HS-5 (cell line): ENCODE results near the gene TSR1.
"Not testable (repeated sequence)": the region's sequence is repeated elsewhere in the genome, so short reads cannot be mapped to it uniquely, and the experiment has no call there.

Experiments used
- DNase-seq: peaks from one replicate; pipeline ENCODE4 v3.0.0-alpha.2; 2012; ENCODE audit warnings: low read depth

The TSR1 gene

GRCh38 chr17:2336852-2337543 lies 741 bp upstream of the TSR1 start, which contains the start of gene SGSM2:
SGSM2 (plus strand) TSS chr17:2337501; CDS start chr17:2337689, 188 bp downstream.
- no peak for DNase-seq

- no peak for DNase-seq
Measured at GRCh38 chr17:2335726-2336214, 487 bp downstream of the TSR1 start.

DNA sequence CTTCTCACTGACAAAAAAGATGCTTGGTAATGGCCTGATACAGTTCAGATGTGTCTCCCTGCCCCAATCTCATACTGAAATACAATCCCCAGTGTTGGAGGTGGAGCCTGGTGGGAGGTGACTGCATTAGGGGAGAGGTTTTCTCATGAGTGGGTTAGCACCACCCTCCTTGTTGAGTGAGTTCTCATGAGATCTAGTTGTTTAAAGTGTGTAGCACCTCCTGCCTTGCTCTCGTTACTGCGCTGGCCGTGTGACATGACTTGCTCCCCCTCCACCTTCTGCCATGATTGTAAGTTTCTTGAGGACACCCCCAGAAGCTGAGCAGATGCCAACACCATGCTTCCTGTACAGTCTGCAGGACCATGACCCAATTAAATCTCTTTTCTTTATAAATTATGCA lies 5.0 kb downstream of the TSR1 start:
- DNase-seq: no peak

GRCh38 chr17:2323629-2324314 lies 12.5 kb downstream of the TSR1 start:
- no peak for DNase-seq

DNA sequence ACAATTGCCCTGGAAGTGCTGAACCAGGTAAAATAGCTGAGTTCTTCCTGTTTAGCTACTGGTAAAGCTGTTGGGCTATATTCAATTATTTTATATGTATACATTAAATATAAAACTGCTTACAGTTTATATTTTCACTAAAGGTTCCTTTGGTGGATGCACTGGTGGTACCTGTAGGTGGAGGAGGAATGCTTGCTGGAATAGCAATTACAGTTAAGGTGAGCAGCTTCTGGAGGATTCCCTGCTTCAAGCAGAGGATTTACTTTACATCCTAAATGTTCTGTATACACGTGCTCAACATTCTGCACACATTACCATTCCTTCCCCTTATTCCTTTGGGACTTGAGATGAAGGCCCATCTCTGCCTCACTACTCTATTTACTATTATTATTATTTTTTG lies 14.9 kb downstream of the TSR1 start:
- DNase-seq: no peak

DNA sequence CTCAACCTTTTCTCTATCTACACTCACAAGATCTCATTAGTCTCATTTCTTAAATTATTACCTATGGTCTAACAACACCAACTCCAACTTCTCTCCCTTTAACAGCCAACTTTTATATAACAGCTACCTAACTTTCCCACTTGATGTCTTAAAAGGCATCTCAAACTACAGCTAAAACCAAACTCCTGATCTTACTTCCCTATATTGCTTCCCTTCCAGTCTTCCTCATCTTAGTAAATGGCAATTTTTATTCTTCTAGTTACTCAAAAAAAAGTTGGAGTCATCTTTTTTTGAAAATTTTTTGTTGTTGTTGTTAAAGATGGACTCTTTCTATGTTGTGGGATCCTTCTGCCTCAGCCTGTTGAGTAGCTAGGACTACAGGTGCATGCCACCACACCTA lies 17.2 kb downstream of the TSR1 start:
- no peak for DNase-seq

GRCh38 chr17:2317796-2318195 lies 18.5 kb downstream of the TSR1 start:
- no peak for DNase-seq

DNA sequence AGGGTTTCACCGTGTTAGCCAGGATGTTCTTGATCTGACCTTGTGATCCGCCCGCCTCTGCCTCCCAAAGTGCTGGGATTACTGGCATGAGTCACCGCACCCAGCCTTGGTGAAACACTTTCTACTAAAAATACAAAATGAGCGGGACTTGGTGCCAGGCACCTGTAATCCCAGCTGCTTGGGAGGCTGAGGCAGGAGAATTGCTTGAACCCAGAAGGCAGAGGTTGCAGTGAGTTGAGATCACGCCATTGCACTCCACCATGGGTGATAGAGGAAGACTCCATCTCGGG lies 19.4 kb downstream of the TSR1 start:
- DNase-seq: not testable (repeated sequence)

- no peak for DNase-seq
Measured at GRCh38 chr17:2312736-2313135, 23.5 kb downstream of the TSR1 start.

GRCh38 chr17:2309338-2310154 lies 26.7 kb downstream of the TSR1 start:
- DNase-seq: no peak

DNA sequence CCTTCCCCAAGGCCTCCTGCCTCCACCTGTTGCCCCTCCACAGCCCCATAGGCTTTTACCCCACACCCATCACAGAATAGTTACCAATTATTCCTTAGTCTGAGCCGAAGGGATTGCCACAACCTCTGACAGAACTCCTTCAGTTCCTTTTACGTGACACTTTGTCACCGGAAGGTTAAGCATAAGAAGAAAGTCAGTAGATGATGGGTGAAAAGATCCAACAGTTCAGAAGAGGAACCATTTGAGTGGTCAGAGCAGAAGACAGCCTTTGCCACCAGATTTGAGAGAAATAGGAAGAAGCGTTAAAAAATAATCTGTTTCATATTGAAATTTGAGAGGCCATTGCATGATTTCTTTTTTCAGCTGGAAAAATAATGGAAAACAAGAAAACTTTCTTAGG lies 31.3 kb downstream of the TSR1 start:
- no peak for DNase-seq

DNA sequence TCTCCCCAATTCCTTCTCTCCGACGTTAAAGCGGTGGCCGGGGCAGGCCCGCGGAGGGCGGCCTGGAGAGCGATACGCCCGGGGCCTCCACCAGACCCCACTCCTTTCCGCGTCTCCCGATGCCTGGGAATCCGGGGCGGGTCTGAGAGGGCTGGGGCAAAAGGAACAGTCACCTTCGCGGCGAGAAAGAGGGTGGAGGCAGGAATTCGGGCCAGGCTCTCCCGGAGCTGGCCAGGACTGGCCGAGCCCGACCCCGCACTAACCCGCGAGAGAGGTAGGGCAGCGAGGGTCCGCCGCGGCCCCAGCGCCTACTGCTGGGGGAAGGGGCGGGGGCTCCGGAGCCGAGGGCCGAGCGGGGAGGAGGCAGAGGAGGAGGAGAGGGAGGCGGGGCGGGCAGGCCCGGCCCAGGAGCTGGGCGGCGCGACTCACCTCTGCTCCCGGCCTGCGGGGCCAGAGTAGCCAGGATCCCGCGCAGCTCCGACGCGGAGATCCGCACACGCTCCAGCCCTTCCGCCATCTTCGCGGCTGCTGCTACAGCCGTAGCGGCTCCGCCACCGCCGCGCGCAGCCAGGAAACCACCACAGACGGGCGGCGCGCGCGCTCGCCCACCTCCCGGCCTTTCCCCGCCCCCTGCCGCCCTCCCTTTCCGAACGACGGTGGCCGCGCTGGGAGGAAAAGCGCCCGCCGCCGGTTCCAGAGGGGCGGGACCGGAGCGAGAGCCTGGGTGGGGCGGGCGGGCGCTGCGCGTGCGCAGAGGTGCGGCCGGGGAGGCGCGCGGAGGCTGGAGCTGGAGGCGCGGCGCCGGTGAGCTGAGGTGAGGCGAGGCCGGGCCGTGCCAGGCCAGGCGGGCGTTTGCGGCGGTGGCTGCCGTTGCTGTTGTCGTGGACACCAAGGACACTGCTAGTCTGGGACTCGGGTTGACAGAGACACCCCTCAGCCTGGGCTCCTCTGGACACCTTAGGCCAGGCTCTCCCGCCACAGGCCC lies 32.8 kb downstream of the TSR1 start, which contains the start of the genes SMG6 and SRR:
SMG6 (minus strand) TSS at position 582 of the 985 bp plus-strand sequence; CDS start at position 517, 65 bp downstream.
SRR (plus strand) TSS at position 747 of the 985 bp plus-strand sequence. CDS start 11,611 bp downstream, outside the sequence.
- DNase-seq: peak; percentile 46

GRCh38 chr17:2302778-2303203 lies 33.5 kb downstream of the TSR1 start:
- no peak for DNase-seq

GRCh38 chr17:2299756-2300155 lies 36.5 kb downstream of the TSR1 start:
- no peak for DNase-seq

- DNase-seq: no peak
Measured at GRCh38 chr17:2299136-2299535, 37.1 kb downstream of the TSR1 start.

DNA sequence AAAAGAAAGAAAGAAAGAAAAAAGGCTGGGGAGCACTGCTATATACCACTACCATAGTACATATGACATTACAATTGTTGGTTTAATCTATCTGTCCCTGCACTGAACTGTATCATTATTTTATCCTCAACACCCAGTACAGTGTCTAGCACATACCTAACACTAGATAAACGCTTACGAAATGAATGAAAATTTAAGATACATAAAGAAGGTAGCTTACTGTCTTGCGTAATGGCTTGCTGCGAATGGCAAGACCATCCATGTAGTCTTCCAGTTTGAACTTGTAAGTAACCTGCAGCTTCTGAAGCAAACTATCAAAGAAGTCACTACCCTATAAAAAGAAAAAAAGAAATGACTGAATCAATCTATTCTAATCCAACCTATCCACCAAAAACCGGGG lies 39.2 kb downstream of the TSR1 start:
- no peak for DNase-seq

DNA sequence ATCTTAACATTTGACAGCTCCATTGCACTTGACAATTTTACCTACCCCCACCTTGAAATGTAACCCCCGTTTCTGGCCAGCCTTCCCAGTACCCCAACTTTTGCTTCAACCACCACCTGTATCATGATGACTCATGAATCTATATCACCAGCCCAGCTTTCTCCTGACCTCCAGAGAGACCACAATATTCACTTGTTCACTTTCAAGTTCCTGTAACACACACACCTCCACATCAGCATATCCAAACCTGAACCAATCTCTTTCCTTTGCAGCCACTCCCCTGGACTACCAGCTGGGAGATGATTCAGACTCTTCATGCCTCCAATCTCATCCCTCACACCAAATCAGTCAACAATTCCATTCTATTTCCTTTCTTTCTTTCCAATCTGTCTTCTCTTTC lies 40.7 kb downstream of the TSR1 start:
- no peak for DNase-seq

DNA sequence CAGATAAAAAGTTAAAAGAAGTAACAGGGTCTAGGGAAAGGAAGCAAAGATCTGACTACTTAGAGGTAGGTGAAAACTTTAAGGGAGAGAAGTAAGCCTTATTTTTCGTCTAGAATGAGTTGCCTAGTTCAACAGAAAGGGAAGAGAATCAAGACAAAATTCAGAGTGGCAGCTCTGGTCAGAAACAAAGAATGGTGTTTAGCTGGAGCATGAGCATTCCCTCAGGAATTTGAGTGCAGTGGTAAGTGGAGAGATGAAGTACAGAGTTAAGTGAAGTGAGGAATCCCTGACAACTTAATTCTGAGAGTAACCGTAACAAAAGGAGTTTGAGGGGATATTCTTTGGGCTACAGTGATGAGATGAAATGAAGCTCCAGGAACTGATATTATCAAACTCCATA lies 44.2 kb downstream of the TSR1 start:
- no peak for DNase-seq

DNA sequence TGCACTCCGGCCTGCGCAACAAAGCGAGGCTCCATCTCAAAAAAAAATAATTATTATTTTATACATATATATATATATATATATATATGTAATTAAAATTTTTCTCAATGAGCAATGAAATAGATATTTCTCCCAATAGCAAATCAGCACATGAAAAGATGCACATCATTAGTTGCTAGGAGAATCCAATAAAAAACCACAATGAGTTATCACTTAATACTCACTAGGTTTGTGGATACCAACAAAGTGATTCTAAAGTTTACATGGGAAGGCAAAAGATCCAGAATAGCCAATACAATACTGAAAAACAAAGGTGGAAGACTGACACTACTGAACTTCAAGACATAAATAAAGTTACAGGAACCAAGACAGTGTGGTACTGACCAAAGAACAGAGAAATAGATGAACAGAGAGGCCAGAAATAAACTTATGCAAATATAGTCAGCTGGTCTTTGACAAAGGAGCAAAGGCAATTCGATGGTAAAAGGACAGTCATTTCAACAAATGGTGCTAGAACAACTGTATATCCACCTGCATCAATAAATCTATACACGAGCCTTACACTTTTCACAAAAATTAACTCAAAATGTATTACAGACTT lies 46.3 kb downstream of the TSR1 start:
- no peak for DNase-seq

GRCh38 chr17:2283302-2283701 lies 53.0 kb downstream of the TSR1 start:
- DNase-seq: no peak

DNA sequence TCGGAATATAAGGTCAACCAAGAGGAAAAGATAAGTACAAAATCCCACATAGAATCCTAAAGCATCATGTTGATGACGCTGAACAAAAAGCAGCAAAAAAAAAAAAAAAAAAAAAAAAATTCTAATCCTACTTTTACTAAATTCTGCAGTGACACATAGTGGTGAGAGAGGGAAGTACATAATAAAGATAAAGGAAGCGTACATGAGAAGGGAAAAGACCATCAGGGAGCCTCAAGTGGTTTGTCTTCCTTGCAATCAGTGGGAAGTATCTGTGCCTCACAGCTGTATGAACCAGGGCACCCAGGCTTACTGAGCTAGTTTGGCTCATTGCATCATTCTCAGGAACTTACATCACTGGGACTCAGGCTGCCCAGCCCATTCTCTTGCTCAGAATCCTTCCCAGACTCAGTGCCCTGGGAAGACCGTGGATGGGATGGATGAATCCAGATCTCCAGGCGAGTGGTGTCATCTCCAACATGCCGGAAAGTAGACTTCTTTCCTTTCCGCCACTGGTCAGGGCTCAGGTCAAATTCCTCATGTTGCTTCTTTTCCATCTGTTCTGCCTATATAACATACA lies 53.9 kb downstream of the TSR1 start:
- peak; percentile 71 for DNase-seq
